Stimulated activated CD4-positive, alpha-beta T cell treated with anti-CD3 and anti-CD28 coated beads, Interleukin-15, amount 100 ng/mL, for 1 hour (primary cell): Measurements from ENCODE around the gene COX6B1.
"Not testable (repeated sequence)": the region's sequence is repeated elsewhere in the genome, so short reads cannot be mapped to it uniquely, and the experiment has no call there.

Experiments used
- DNase-seq, 2 donors: peaks; one replicate each; pipeline ENCODE4 v3.0.0-alpha.2; 2020; ENCODE audit warnings: low read depth in 1 of 2, low spot score in 1 of 2

The COX6B1 gene

GRCh38 chr19:35665157-35665556 is 17.0 kb downstream of the COX6B1 start:
- DNase-seq: no peak

GRCh38 chr19:35665604-35666003 is 17.5 kb downstream of the COX6B1 start:
- no peak for DNase-seq

DNA sequence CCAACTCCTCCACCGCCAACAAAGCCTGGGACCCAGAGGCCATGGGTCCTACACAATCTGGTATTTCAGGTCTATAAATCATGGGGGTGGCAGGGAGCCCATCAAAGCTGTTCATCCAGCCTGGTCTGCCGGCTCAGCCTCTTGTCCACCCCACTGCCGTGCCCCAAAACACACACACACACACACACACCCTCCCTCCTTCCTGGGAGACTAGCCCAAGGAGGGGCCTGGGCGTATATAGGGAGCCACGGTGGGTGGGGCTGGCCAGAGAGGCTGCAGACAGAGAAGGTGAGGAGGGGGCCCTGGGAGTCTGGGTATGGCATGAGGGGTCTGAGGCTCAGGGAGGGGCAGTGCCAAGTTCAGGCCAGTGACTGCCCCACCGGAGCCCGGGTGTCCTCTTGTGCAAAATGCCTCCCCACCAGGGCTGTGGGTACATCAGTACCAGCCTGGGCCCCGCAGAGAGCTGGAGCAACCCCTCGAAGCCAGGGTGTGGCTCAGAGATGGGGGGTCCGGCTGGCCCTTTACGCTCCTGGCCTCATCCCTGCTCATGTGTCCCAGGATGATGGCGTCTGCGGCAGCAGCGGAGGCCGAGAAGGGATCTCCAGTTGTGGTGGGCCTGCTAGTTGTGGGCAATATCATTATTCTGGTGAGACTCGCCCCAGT is 18.3 kb downstream of the COX6B1 start, which contains the start of gene UPK1A:
TSS of gene UPK1A (plus strand) at position 267 of the 663 bp plus-strand sequence. CDS start at position 563, 296 bp downstream.
- DNase-seq: no peak

DNA sequence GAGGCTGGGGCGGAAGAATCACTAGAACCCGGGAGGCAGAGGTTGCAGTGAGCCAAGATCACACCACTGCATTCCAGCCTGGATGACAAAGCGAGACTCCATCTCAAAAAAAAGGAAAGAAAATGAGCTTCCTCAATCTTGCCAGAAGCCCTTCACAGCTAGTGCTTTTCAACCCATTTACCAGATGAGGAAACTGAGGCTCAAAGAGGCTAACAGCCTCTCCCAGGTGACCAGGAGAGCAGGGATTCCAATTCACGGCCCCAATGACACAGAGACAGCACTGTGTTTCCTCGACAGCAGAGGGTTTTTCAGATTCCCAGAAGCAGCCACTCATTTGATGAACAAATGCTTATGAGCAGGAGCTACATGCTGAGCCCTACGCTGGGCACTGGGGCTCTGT is 21.4 kb downstream of the COX6B1 start:
- no peak for DNase-seq

GRCh38 chr19:35669974-35670373 is 21.9 kb downstream of the COX6B1 start:
- DNase-seq: no peak

- no peak for DNase-seq
Measured at GRCh38 chr19:35670686-35671085, 22.6 kb downstream of the COX6B1 start.

DNA sequence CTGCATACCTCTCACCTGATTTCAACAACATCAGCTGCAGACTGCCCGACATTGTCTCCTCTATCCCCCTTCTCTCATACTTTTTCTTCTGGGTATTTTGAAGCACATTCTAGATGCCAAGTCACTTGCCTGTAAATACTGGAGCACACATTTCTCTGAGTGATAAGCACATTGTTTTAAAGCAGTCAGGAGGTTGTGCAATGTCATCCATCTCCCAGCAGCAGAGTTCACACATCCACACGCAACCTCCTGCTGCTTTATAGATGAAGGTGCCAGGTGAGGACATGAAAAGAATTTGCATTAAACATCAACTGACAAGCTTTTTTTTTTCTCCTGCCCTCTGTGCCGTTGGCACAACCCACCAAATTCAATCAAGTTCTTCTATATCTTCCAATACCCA is 23.7 kb downstream of the COX6B1 start:
- no peak for DNase-seq

DNA sequence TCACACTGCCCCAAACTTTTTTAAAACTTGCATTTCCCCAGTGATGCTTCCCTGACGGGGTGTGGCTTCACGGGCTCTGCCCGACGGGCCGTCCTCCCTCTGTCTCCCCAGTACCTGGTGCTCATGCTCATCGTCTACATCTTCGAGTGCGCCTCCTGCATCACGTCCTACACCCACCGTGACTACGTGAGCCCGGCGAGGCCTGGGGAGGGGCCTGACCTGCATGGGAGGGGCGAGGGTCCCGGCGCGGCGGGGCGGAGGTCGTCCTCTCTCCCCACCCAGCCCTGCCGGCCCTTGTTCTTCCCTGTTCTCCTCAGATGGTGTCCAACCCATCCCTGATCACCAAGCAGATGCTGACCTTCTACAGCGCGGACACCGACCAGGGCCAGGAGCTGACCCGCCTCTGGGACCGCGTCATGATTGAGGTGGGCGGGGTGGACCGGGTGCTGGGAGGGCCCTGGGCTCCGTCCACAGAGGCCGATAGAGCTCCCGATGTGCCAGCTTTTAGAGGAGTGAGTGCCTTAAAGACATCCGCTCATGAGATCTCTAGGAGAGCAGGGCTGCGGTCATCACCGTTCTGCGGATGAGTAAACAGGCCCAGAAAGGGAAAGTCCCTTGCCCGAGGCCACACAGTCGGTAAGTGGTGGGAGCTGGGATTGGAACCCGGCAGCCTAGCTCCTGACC is 25.1 kb downstream of the COX6B1 start:
- peak in 1 of 2 donors; percentile 21 for DNase-seq

GRCh38 chr19:35675589-35676140 is 27.5 kb downstream of the COX6B1 start:
- DNase-seq: no peak

DNA sequence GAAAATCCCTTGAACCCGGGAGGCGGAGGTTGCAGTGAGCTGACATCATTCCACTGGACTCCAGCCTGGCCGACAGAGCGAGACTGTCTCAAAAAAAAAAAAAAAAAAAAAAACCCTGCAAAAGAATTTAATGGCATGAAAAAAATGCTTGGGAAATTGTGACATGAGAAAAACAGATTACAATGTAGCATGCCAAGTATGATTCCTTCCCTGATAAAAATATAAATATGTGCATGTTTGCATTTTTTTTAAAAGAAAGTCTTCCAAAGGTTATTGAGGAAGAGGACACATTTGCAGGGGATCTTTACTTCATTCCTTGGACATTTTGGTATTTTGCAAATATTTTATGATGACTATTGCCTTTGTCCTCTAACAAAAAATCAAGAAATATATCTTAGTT is 41.7 kb downstream of the COX6B1 start:
- DNase-seq: no peak

- DNase-seq: not testable (repeated sequence)
Measured at GRCh38 chr19:35691106-35691505, 43.0 kb downstream of the COX6B1 start.

- no peak for DNase-seq
Measured at GRCh38 chr19:35692010-35692409, 43.9 kb downstream of the COX6B1 start.

- DNase-seq: no peak
Measured at GRCh38 chr19:35693422-35693821, 45.3 kb downstream of the COX6B1 start.

DNA sequence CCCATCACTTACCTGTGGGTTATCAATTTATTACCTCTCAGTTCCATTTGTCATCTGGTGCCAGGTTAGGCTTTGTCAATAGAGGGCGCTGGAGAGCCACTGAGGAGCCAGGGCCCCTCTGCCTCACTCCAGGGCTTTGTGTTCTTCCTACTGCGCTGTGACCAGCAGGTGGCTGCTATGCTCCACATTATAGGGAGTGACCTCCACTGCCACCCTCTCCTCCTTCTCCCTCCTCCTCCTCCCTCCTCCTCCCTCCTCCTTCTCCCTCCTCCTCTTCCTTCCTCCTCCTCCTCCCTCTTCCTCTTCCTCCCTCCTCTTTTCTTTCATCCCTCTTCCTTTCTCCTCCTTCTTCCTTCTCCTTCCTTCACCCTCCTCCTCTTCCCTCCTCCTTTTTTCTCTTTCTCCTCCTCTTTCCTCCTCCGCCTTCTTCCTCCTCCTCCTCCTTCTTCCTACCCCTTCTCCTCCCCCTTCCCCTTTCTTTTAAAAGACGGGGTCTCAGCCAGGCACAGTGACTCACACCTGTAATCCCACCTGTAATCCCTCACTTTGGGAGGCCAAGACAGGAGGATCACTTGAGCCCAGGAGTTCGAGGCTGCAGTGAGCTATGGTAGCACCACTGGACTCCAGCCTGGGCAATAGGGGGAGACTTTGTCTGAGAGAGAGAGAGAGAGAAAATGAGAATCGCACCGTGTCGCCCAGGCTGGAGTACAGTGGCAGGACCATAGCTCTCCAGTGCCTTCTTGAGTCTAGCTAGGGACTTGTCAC is 45.9 kb downstream of the COX6B1 start:
- peak; percentile 80 to 81 for DNase-seq

DNA sequence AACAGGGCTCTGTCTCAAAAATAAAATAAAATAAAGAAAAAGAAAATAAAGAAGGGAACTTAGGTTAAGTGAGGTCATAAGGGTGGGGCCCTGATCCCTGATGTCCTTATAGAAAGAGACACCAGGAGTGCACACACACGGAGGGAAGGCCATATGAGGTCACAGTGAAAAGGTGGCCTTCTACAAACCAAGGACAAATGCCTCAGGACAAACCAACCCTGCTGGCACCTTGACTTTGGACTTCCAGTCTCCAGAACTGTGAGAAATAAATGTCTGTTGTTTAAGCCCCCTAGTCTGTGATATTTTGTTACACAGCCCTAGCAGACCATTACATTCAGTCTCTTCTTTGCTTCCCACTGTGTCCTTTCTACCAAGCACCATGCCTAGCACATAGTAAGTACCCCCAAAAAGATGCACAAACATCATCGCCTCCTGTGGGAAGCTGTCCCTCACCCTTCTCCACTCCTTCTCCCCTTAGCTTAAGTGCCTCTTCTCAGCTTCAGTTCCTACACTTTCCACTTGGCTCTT is 47.8 kb downstream of the COX6B1 start:
- DNase-seq: no peak

DNA sequence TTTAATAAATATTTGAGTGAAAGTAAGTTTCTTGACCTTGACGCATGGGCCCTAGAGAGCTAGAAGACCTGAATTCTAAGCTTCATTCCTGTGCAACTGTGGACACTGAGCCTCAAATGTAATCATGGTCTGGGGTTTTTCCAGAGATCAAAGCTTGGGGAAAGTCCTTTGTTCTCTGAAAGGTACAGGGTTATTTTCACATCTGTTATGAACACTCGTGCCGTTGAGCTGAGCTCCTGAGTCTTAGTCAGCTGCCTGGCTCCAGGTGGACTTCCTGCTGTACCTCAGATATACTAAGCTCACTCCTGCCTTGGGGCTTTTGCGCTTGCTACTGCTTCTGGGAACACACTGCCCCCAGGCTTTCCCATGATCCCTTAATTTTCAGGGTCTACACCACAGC is 48.7 kb downstream of the COX6B1 start:
- DNase-seq: no peak

DNA sequence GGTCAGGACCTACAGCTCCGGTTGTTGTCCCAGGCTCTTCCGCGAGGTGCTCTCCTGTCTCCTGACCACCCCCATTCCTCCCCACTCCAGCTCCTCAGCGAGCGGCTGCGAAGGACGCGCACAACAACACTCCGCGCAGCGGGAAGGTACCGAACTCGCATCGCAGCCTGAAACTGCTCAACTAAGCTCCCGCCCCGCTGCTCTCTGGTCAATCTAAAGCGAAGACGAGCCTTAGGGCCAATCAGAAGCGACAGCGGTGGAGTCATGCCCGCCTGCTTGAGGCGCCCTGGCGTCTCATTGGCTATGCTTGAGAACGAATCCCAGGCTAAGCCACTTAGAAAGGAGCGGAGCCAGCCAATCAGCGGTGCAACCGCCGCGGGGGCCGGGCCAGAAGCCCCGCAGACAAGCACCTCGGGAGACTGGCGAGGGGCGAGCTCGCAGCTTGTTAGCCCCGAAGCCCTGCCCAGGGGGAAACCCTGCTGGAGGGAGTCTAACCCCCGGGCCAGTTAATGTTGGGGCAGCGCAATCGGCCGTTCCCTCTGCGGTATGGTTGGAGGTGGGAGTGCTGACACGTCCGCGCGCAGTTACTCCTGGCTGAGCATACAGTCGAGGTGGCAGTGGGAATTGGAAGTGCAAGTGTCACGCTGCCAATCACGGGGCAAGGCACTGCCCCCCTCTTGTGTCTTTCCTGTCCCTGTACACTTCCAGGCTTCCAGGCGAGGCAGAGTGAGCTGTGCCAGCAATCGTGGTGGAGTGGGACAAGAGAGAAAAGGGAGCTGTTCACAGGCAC is 54.3 kb downstream of the COX6B1 start:
- peak; percentile 80 to 83 for DNase-seq

GRCh38 chr19:35703343-35703742 is 55.2 kb downstream of the COX6B1 start:
- DNase-seq: no peak

- DNase-seq: no peak
Measured at GRCh38 chr19:35704218-35704617, 56.1 kb downstream of the COX6B1 start, which contains the start of gene ZBTB32. Gene ZBTB32, plus strand, starts transcription at chr19:35704558. Its CDS starts 10,069 bp downstream, at chr19:35714627.
